BLaER1 (cell line): Measurements from ENCODE around the gene GLRX5.
A peak's percentile ranks its signal among the peaks of the same experiment; 100 is the strongest.

ENCODE experiments used
- H3K27ac ChIP-seq: shearing (Covaris generic); formaldehyde crosslinking; 2 replicates; pipeline ENCODE4 v1.8.1; 2022
- H3K27me3 ChIP-seq: shearing (Covaris generic); formaldehyde crosslinking; 2 replicates; pipeline ENCODE4 v1.8.1; 2022
- H3K36me3 ChIP-seq: shearing (Covaris generic); formaldehyde crosslinking; 2 replicates; pipeline ENCODE4 v1.8.1; 2022
- H3K4me1 ChIP-seq: shearing (Covaris generic); formaldehyde crosslinking; 2 replicates; pipeline ENCODE4 v1.8.1; 2022
- H3K4me2 ChIP-seq: shearing (Covaris generic); formaldehyde crosslinking; 2 replicates; pipeline ENCODE4 v1.8.1; 2022
- H3K4me3 ChIP-seq: shearing (Covaris generic); formaldehyde crosslinking; 2 replicates; pipeline ENCODE4 v1.8.1; 2022
- H3K9ac ChIP-seq: shearing (Covaris generic); formaldehyde crosslinking; 2 replicates; pipeline ENCODE4 v1.8.1; 2022
- H3K9me3 ChIP-seq: shearing (Covaris generic); formaldehyde crosslinking; 2 replicates; pipeline ENCODE4 v1.8.1; 2022
- H4K20me1 ChIP-seq: shearing (Covaris generic); formaldehyde crosslinking; 2 replicates; pipeline ENCODE4 v1.8.1; 2022
- Cebpa-rat ChIP-seq: shearing (Covaris generic); IDR thresholded peaks from 2 replicates; pipeline ENCODE4 v1.8.1; 2022

GLRX5 gene

GRCh38 chr14:95497561-95498011 lies 37.3 kb upstream of the GLRX5 start:
- Histone ChIP-seq H3K36me3 (peaks cover 88% of the 10 kb centered on the region), H3K27me3 (no peaks in the 10 kb centered on the region), H3K9ac (peak overlapping the region; percentile 61; the same call in 1 of the 2 replicates), H4K20me1 (peaks cover 100% of the 10 kb centered on the region), H3K9me3 (peaks cover 8% of the 10 kb centered on the region; the same call in 1 of the 2 replicates), H3K4me3 (no peak overlapping the region), H3K4me2 (peak overlapping the region; percentile 84), H3K4me1 (peaks cover 97% of the 10 kb centered on the region), H3K27ac (peak overlapping the region; percentile 83)
- no peak for TF ChIP-seq Cebpa-rat

GRCh38 chr14:95498622-95499353 lies 36.1 kb upstream of the GLRX5 start:
- Histone ChIP-seq H3K27me3 (no peaks in the 10 kb centered on the region), H3K36me3 (peaks cover 88% of the 10 kb centered on the region), H4K20me1 (peaks cover 100% of the 10 kb centered on the region), H3K27ac (peak overlapping the region; percentile 44), H3K9ac (peak overlapping the region; percentile 61; the same call in 1 of the 2 replicates), H3K4me2 (peak overlapping the region; percentile 84), H3K9me3 (no peaks in the 10 kb centered on the region), H3K4me1 (peaks cover 100% of the 10 kb centered on the region), H3K4me3 (no peak overlapping the region)
- TF ChIP-seq Cebpa-rat = no peak

GRCh38 chr14:95499354-95499750 lies 35.5 kb upstream of the GLRX5 start:
- Histone ChIP-seq H4K20me1 (peaks cover 100% of the 10 kb centered on the region), H3K9me3 (no peaks in the 10 kb centered on the region), H3K4me3 (no peak overlapping the region), H3K27me3 (no peaks in the 10 kb centered on the region), H3K36me3 (peaks cover 88% of the 10 kb centered on the region), H3K4me1 (peaks cover 100% of the 10 kb centered on the region), H3K9ac (no peak overlapping the region; the same call in 1 of the 2 replicates), H3K27ac (peak overlapping the region; percentile 44), H3K4me2 (peak overlapping the region; percentile 84)
- no peak for TF ChIP-seq Cebpa-rat

- Histone ChIP-seq H3K9ac (peak overlapping the region; percentile 45), H3K4me1 (peaks cover 100% of the 10 kb centered on the region), H4K20me1 (peaks cover 100% of the 10 kb centered on the region), H3K4me2 (peak overlapping the region; percentile 84), H3K27ac (peak overlapping the region; percentile 62), H3K36me3 (peaks cover 90% of the 10 kb centered on the region), H3K4me3 (no peak overlapping the region), H3K27me3 (no peaks in the 10 kb centered on the region), H3K9me3 (no peaks in the 10 kb centered on the region)
- no peak for TF ChIP-seq Cebpa-rat
Measured at GRCh38 chr14:95500201-95500681, 34.6 kb upstream of the GLRX5 start.

GRCh38 chr14:95500772-95501401 lies 34.0 kb upstream of the GLRX5 start:
- Histone ChIP-seq H3K4me2 (peak overlapping the region; percentile 84), H3K9me3 (no peaks in the 10 kb centered on the region), H3K27ac (peak overlapping the region; percentile 62), H3K4me3 (no peak overlapping the region), H3K36me3 (peaks cover 94% of the 10 kb centered on the region), H4K20me1 (peaks cover 100% of the 10 kb centered on the region), H3K9ac (peak overlapping the region; percentile 45), H3K27me3 (no peaks in the 10 kb centered on the region), H3K4me1 (peaks cover 100% of the 10 kb centered on the region)
- TF ChIP-seq Cebpa-rat = no peak

- H3K9ac ChIP-seq = peak overlapping the region; percentile 69
- H3K27me3 ChIP-seq = no peaks in the 10 kb centered on the region
- H3K4me1 ChIP-seq = peaks cover 100% of the 10 kb centered on the region
Measured at GRCh38 chr14:95502381-95502950, 32.4 kb upstream of the GLRX5 start.

GRCh38 chr14:95503365-95504134 lies 31.3 kb upstream of the GLRX5 start:
- Histone ChIP-seq H4K20me1 (peaks cover 100% of the 10 kb centered on the region), H3K4me2 (peak overlapping the region; percentile 92), H3K9ac (no peak overlapping the region), H3K36me3 (peaks cover 97% of the 10 kb centered on the region), H3K4me3 (no peak overlapping the region; the same call in 1 of the 2 replicates), H3K27me3 (no peaks in the 10 kb centered on the region), H3K4me1 (peaks cover 100% of the 10 kb centered on the region), H3K9me3 (no peaks in the 10 kb centered on the region), H3K27ac (peak overlapping the region; percentile 90)
- no peak for TF ChIP-seq Cebpa-rat

More at GRCh38 chr14:95502381-95502950, 32.4 kb upstream of the GLRX5 start:
- H3K36me3 ChIP-seq = peaks cover 94% of the 10 kb centered on the region
- H3K27ac ChIP-seq = peak overlapping the region; percentile 90
- peak overlapping the region; percentile 92 for H3K4me2 ChIP-seq
- no peaks in the 10 kb centered on the region for H3K9me3 ChIP-seq
- no peak for TF ChIP-seq Cebpa-rat
- H4K20me1 ChIP-seq = peaks cover 100% of the 10 kb centered on the region
- H3K4me3 ChIP-seq = no peak overlapping the region

GRCh38 chr14:95504135-95505029 lies 30.5 kb upstream of the GLRX5 start:
- Histone ChIP-seq H3K36me3 (peaks cover 97% of the 10 kb centered on the region), H3K4me2 (peak overlapping the region; percentile 92), H3K27me3 (no peaks in the 10 kb centered on the region), H3K4me3 (no peak overlapping the region), H3K9ac (peak overlapping the region; percentile 36; the same call in 1 of the 2 replicates), H3K9me3 (no peaks in the 10 kb centered on the region), H4K20me1 (peaks cover 100% of the 10 kb centered on the region), H3K4me1 (peaks cover 100% of the 10 kb centered on the region), H3K27ac (peak overlapping the region; percentile 90)
- no peak for TF ChIP-seq Cebpa-rat
